ENCODE measurements around the gene IQGAP3.
A peak's percentile ranks its signal among the peaks of the same experiment; 100 is the strongest.

IQGAP3 gene

DNA sequence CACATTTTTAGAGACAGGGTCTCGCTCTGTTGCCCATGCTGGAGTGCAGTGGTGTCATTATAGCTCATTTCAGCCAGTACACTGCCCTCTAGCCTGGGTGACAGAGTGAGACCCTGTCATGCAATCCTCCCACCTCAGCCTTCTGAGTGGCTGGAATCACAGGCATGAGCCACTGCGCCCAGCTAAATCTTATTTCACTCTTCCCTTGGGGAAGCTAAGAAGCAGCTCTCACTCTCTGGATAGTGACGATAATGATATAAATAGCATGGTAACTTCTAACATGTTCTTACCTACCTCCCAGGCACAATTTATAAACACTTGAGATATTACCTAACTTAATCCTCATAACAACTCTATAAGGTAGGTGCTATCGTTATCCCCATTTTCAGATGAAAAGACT, 24.9 kb downstream of the IQGAP3 start:
- no peak overlapping the region for H3K4me3 ChIP-seq (ENCODE audit: control insufficient read depth, low read depth, low read length)
- TF ChIP-seq CTCF (conservative IDR thresholded peaks at IDR 0.05; ENCODE audit: control insufficient read depth, insufficient read depth, low read depth, low read length): no peak
- no peak for DNase-seq (ENCODE audit: low read depth)

- H3K4me3 ChIP-seq (ENCODE audit: control insufficient read depth, low read depth, low read length): no peak overlapping the region
- TF ChIP-seq CTCF (conservative IDR thresholded peaks at IDR 0.05; ENCODE audit: control insufficient read depth, insufficient read depth, low read depth, low read length): no peak
- no peak for DNase-seq (ENCODE audit: low read depth)
Observed at GRCh38 chr1:156546267-156546666, 26.1 kb downstream of the IQGAP3 start.

- DNase-seq (ENCODE audit: low read depth): no peak
- no peak for TF ChIP-seq CTCF (conservative IDR thresholded peaks at IDR 0.05; ENCODE audit: control insufficient read depth, insufficient read depth, low read depth, low read length)
- no peak overlapping the region for H3K4me3 ChIP-seq (ENCODE audit: control insufficient read depth, low read depth, low read length)
Observed at GRCh38 chr1:156544592-156545102, 27.7 kb downstream of the IQGAP3 start.

- no peak for TF ChIP-seq CTCF (conservative IDR thresholded peaks at IDR 0.05; ENCODE audit: control insufficient read depth, insufficient read depth, low read depth, low read length)
- DNase-seq (ENCODE audit: low read depth): no peak
- H3K4me3 ChIP-seq (ENCODE audit: control insufficient read depth, low read depth, low read length): no peak overlapping the region
Observed at GRCh38 chr1:156543066-156543465, 29.3 kb downstream of the IQGAP3 start.

DNA sequence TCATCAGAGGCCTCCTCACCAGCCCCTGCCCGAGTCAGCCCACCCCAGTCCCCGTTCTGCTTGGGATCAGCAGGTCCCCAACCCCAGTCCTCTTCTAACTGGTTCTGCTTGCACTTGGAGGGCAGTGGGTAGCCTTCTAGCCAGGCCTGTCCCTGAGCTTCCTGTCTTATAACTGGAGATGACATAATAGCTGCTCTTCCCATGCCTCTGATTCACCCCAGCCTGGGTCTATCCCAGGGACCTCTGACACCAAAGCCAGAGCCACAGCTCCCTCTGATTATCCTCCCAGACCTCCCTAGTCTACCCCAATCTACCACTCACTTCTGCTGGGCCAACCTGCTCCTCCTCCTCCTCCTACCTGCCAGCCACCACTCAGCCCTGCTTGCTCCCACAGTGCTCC, 31.4 kb downstream of the IQGAP3 start:
- no peak overlapping the region for H3K4me3 ChIP-seq (ENCODE audit: control insufficient read depth, low read depth, low read length)
- peak; percentile 40 for DNase-seq (ENCODE audit: low read depth)
- TF ChIP-seq CTCF (conservative IDR thresholded peaks at IDR 0.05; ENCODE audit: control insufficient read depth, insufficient read depth, low read depth, low read length): no peak

- no peak for DNase-seq (ENCODE audit: low read depth)
- H3K4me3 ChIP-seq (ENCODE audit: control insufficient read depth, low read depth, low read length): no peak overlapping the region
- TF ChIP-seq CTCF (conservative IDR thresholded peaks at IDR 0.05; ENCODE audit: control insufficient read depth, insufficient read depth, low read depth, low read length): no peak
Observed at GRCh38 chr1:156539818-156540355, 32.5 kb downstream of the IQGAP3 start.

Measured in fibroblast of mammary gland (primary cell).